HG02588 (cell line): ENCODE measurements around the gene PRIMPOL.
"Not testable (repeated sequence)": the region's sequence is repeated elsewhere in the genome, so short reads cannot be mapped to it uniquely, and the experiment has no call there.

Experiments used
- ATAC-seq: cut with Tn5 transposase; IDR thresholded peaks from one replicate; pipeline ENCODE4 v1.9.1; 2021; ENCODE audit warnings: mild to moderate bottlenecking, moderate library complexity; ENCODE audit not compliant: unreplicated experiment

Gene PRIMPOL, protein sequence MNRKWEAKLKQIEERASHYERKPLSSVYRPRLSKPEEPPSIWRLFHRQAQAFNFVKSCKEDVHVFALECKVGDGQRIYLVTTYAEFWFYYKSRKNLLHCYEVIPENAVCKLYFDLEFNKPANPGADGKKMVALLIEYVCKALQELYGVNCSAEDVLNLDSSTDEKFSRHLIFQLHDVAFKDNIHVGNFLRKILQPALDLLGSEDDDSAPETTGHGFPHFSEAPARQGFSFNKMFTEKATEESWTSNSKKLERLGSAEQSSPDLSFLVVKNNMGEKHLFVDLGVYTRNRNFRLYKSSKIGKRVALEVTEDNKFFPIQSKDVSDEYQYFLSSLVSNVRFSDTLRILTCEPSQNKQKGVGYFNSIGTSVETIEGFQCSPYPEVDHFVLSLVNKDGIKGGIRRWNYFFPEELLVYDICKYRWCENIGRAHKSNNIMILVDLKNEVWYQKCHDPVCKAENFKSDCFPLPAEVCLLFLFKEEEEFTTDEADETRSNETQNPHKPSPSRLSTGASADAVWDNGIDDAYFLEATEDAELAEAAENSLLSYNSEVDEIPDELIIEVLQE

DNA sequence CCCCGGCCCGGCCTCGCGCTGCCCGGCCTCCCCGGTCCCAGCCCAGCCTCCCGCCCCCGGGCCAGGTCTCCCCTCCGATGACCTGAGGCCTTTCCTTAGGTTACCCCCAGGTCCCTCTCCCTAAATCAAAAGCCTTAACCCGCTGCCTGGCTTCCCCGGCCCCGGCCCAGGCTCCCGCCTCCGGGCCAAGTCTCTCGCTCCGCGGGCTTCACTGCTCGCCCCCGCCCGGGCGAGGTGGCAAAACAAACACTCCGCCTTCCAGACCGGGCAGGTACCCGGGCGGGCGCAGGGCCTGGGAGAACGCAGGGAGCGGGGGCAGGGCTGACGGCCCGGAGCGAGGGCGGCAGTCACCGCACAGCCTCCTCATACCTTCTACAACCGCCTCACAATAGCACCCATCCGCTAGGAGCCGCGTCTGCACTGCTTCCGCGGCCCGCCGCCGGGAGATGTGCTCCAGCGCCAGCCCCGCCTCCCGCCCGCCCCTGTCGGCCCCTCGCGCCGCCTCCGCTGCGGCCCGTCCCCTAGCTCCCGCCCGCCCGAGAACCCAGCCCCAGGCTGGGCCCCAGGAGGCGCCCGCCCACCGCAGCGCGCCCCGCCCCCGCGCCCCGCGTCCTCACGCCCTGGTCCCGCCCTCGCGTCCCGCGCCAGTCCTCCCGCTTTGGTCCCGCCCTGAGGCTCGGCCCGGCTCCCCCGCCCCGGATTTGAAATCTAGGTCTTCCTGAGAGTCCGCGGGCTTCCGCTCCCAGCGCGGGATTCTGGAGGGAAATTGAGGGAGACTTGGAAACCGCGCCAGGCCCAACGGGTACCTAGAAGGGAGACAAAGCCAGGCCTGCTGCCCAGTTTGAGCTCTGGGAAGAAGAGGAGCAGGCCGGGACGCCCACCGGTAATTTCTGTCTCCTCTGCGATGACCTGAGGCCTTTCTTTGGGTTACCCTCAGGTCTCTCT lies at the start of gene PRIMPOL, which contains the start of gene CASP3:
PRIMPOL (plus strand) TSS at position 713 of the 945 bp plus-strand sequence. CDS start 7,403 bp downstream, outside the sequence.
CASP3 (minus strand) TSS at position 422 of the 945 bp plus-strand sequence. CDS start 10,994 bp downstream, outside the sequence.
- peak; percentile 84 for ATAC-seq

DNA sequence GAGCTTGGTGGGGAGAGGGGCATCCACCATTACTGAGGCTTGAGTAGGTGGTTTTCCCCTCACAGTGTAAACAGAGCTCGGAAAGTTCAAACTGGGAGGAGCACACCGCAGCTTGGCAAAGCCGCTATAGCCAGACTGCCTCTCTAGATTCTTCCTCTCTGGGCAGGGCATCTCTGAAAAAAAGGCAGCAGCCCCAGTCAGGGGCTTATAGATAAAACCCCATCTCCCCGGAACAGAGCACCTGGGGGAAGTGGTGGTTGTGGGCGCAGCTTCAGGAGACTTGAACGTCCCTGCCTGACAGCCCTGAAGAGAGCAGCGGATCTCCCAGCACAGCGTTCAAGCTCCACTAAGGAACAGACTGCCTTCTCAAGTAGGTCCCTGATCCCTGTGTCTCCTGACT lies 48.6 kb upstream of the PRIMPOL start:
- ATAC-seq: not testable (repeated sequence)

DNA sequence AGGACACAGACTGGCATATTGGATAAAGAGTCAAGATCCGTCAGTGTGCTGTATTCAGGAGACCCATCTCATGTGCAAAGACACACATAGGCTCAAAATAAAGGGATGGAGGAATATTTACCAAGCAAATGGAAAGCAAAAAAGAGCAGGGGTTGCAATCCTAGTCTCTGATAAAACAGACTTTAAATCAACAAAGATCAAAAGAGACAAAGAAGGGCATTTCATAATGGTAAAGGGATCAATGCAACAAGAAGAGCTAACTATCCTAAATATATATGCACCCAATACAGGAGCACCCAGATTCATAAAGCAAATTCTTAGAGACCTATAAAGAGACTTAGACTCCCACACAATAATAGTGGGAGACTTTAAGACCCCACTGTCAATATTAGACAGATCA lies 46.7 kb upstream of the PRIMPOL start:
- not testable (repeated sequence) for ATAC-seq

DNA sequence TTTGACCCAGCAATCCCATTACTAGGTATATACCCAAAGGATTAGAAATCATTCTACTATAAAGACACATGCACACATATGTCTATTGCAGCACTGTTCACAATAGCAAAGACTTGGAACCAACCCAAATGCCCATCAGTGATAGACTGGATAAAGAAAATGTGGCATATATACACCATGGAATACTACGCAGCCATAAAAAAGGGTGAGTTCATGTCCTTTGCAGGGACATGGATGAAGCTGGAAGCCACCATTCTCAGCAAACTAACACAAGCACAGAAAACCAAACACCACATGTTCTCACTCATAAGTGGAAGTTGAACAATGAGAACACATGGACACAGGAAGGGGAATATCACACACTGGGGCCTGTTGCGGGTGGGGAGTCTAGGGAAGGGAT lies 42.1 kb upstream of the PRIMPOL start:
- not testable (repeated sequence) for ATAC-seq

DNA sequence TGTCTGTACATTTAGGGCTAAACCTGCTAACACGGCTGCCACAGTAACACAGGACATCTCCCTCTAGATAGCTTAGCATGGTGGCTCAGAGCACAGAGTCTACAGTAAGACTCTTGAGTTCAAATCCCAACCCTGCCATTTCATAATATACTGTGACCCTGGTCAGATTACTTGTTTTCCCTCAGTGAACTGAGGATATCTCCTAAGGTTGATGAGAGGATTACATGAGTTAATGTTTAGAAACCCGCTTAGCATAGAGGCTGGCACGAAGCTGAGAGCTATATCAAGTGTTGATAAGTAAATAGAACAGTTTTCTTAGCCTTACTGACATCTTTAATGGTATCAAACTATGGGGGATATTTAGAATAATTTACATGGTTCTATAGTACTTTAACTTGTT lies 37.5 kb upstream of the PRIMPOL start:
- ATAC-seq: no peak

DNA sequence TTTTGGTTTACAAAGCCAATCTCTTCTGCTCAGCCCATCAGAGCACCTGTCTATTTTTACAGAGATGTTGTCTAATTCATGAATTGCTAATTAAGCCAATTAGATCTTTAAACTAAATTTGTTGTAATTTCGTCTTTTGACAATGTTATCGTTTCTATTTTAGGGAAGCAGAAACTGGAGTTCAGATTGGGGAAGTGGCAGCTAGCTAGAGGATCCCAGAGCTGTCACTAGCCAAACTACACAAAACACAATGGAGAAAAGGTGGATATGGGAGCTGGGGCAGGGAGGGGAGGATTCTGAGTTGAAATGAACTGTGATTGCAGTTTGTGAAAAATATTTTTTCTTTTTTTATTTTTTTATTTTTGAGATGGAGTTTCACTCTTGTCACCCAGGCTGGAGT lies 36.1 kb upstream of the PRIMPOL start:
- no peak for ATAC-seq

DNA sequence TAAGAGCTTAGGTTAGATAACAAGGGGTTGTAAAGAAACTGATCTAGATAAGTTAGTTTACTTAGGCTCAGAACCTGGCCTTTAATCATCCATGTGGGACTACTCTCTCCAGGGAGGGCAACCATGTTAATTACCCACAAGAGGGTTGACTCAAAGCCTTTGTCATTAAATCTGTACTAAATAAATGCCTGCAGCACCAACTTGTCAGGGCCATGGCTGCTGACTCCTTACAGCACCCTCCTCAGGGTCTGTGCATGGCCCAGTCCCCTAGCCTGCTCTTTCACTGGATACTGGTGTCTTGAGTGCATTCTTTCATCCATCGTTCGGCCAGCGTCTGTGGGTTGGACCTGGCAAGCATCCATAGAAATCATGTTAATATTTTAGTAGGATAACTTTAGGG lies 35.0 kb upstream of the PRIMPOL start:
- no peak for ATAC-seq

DNA sequence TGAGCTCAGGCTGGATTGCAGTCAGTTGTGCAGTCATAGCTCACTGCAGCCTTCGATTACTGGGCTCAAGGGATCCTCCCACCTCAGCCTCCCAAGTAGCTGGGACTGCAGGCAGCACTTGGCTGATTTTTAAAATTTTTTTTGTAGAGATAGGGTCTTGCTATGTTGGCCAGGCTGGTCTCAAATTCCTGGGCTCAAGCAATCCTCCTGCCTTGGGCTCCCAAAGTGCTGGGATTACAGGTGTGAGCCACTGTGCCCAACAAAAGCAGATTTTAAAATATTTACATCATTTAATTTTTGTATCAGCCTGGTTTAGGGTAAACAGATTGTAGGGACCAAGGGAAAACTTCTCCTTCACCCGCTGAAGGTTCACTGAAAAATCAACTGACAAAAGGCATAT lies 33.4 kb upstream of the PRIMPOL start:
- ATAC-seq: not testable (repeated sequence)

DNA sequence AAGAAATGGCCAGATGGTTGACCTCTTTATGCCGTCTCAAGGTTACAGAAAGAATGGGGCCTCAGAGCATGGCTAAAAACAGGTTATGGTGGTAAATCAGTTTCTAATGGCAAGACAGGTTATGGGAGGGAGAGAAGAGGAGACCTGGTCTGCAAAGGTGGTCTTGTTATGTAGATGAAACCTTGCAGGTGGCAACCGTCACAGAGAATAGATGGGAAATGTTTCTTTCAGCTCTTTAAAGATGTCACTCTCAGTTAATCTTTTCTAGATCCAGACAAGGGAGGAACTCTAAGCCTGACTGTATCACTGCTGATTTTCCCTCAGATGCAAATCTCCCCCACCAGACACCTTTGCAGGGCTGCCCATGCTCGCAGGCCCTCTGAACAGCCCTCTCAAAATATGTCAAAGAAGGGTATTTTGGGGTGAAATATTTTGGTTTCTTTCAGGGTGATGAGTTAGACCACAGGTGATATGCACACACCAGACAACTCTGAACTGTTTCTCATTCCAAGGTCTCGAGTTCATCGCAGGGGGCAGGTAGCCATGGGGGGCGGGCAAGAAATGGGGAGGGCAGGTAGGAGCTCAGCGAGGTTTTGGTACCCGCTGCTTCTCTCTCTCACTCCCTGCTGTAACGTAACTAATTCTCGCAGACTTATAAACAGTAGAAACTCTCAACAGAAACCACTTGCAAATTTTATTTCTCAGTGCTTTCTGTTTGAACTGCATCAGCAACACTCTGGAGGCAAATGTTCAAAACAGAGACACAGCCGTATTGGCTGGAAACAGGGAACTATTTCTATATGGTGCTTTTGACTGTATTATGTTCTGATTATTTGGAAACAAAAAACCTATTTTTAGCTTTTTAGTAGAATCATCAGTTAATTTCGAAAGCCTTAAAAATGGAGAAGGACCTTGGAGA lies 32.6 kb upstream of the PRIMPOL start:
- ATAC-seq: peak; percentile 85

DNA sequence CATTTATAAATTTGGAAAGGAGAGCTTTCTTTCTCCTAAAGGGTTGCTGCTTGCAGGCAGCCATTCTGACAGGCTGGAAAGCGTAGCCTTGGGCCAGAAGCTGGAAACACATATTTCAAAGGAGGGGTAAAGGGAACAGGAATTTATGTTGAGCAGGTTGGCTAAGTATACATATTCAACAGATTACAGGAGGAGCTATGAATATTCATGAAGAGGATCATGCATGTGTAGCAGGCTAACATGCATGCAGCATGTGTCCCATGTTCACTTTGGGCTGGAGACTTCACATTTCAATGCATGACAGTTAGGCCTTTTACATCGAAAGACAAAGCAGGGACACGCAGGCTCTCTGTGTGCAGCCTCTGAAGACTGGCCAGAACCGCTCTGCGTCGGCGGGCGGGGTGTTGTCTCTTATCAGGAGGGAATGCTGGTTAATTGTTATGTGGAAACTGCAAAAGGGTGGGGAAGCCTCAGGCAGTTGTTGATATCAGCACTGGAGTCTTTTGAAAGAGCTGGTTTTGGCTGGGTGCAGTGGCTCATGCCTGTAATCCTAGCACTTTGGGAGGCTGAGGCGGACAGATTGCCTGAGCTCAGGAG lies 31.8 kb upstream of the PRIMPOL start:
- no peak for ATAC-seq

DNA sequence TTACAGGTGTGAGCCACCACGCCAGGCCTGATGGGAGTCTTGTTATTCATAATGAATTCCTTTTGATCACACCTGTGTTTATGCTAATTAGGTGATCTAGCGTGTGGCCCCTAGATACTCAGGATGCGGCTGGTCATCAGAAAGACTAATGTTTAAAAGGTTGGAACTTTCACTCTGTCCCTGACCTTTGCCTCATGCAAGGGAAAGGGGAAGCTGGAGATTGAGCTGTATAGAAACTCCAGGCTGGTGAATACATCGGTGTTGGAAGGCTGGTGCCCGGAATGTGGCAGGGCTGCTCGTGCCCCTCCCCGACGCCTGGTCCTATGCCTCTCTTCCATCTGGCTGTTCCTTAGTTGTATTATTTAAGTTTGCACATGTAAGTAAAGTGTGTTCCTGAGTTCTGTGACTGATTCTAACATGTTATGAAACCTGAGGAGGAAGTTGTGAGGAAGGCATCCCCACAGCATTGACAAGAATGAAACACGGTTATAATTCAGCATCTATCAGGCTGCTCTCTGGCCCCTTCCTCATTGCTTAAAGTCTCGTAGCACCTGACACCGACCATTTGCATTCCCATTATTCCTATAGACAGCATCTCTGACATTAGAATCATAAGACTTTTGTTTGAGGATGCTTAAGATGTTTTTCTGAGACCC lies 29.2 kb upstream of the PRIMPOL start:
- ATAC-seq: no peak

DNA sequence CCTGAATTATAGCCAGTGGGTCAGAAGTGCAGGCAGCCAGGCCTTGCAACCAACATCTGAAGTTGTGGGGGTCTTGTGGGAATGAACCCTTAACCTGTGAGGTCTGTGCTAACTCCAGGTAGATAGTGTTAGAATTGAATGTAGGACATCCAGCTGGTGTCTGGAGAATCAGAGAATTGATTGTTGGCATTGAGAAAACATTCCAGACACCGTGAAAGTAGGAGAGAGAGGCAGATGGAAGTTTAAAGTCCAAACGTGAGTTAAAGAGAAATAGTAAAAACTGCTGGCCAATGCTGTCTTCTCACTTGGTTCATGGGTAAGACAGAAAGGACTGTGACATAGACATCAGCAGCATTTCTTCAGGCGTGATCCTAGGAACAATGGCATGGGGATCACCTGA lies 28.0 kb upstream of the PRIMPOL start:
- no peak for ATAC-seq

DNA sequence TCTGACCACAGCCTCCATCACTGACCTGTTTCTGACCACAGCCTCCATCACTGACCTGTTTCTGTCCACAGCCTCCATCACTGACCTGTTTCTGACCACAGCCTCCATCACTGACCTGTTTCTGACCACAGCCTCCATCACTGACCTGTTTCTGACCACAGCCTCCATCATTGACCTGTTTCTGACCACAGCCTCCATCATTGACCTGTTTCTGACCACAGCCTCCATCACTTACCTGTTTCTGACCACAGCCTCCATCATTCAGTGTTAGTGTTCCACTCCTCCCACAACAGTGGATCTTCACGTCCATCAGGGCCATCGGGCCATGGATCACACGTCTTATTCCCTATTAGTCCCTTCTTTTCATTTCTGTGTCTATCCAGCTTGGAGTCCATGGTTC lies 25.0 kb upstream of the PRIMPOL start:
- not testable (repeated sequence) for ATAC-seq

DNA sequence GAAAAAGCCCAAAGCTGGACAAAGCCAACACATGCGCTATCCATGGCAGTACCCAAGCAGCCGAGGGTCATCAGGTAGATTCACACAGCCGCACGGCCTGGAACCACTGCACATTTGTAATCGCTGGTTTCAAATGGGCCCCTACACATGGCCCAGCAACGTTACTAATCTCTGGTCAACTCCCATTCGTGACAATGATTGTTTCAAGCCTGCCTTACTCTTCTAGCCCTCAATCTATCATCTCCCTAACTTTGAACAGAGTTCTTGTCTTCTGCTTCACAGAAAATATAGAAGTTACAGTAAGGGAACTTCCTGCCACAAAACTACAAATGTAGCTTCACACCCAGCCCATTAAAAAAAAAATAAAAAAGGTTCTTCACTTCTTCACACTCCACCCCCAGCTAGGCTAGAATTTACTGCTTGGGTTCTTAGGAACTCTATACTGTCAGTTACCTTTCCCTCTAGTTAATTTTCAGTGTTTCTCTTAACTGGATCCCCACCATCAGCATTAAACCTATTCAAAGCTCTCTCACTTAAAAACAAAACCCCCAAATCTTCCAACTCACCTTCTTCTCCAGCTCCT lies 24.5 kb upstream of the PRIMPOL start:
- ATAC-seq: no peak

DNA sequence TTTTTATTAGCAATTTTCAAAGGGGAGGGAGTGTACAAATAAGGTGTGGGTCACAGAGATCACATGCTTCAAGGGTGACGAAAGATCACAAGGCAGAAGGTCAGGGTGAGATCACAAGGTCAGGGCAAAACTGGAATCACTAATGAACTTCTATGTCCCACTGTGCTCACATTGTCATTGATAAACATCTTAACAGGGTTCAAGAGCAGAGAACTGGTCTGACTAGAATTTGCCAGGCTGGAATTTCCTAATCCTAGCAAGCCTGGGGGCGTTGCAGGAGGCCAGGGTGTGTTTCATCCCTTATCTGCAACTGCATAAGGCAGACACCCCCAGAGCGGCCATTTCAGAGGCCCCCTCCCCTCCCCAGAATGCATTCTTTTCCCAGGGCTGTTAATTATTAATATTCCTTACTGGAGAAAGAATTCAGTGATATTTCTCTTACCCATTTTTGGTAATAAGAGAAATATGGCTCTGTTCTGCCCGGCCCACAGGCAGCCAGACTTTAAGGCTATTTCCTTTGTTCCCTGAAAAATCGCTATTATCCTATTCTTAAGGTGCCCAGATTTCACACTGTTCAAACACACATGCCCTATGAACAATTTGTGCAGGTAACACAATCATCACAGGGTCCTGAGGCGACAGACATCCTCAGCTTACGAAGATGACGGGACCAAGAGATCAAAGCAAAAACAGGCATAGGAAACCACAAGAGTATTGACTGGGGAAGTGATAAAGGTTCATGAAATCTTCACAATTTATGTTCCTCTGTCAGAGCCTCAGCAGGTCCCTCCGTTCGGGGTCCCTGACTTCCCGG lies 23.5 kb upstream of the PRIMPOL start:
- not testable (repeated sequence) for ATAC-seq

DNA sequence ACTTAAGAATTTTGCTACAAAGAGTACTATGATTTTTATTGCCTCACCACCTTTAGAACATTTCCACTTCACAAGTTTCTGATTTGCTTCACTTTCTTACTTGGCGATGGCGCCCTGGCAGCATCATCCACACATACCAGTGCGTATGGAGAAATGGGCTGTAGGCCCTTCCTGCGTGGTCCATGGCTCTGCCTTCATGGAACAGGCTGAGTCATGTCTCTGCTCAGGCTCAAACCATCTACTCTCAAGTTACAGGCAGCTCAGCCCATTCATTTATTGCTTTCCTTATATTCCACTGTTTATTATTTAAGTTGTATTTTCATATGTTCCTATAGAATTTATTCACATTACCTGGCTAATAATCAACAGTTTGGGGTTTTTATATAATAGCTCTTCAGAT lies 21.4 kb upstream of the PRIMPOL start:
- ATAC-seq: no peak

DNA sequence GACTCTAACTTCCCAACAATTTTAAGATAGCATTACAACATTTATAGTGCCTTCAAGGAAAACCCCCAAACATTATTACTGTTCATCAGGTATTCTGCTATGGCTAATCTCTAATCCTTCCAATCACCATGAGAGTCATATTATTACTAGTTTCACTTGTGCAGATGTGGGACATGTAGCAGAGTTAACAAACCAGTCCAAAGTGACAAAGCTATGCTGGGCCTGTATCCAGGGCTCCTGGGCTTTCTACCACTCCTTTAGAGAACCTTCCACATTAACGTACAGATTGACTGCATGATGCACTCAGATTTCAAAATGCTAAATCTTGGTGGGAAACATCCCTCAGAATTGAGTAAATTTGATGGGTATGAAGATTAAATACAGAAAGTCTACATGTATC lies 16.7 kb upstream of the PRIMPOL start:
- ATAC-seq: no peak

DNA sequence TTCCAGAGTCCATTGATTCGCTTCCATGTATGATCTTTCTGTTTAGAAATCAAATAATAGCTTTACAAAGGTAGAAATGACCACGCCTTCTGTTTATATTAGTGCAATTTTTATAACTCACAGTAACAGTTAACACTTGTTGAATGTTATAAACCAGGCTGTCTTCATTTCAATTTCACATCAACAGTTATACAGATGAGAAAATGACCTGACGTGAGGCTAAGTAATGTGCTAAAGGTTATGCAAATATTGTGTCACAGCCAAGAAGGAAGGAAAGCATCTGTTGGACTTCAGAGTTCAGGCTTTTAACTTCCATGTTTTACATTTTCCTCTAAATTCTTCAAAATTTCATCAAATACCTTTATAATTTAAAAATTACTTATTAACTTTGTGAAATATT lies 14.2 kb upstream of the PRIMPOL start:
- ATAC-seq: no peak
